Activated naive CD8-positive, alpha-beta T cell (primary cell): ENCODE data around the gene RPL7A.
A peak's percentile ranks its signal among the peaks of the same experiment; 100 is the strongest.

Experiments
- H3K27ac Mint-ChIP-seq: one replicate; pipeline ENCODE4 v1.8.0; 2021; ENCODE audit warnings: mixed read lengths
- H3K27me3 Mint-ChIP-seq: one replicate; pipeline ENCODE4 v1.8.0; 2021; ENCODE audit warnings: mixed read lengths
- H3K36me3 Mint-ChIP-seq: one replicate; pipeline ENCODE4 v1.8.0; 2021; ENCODE audit warnings: mixed read lengths
- H3K4me1 Mint-ChIP-seq: one replicate; pipeline ENCODE4 v1.8.0; 2021; ENCODE audit warnings: low read depth, mixed read lengths
- H3K4me3 Mint-ChIP-seq: one replicate; pipeline ENCODE4 v1.8.0; 2021; ENCODE audit warnings: mild to moderate bottlenecking, mixed read lengths
- H3K9me3 Mint-ChIP-seq: one replicate; pipeline ENCODE4 v1.8.0; 2021; ENCODE audit warnings: low read depth, mixed read lengths

RPL7A gene

GRCh38 chr9:133335924-133336811 is 11.8 kb upstream of the RPL7A start, which contains the start of gene SURF6:
Gene SURF6, minus strand, starts transcription at chr9:133336188. Its CDS starts 56 bp downstream, at chr9:133336132.
- Mint-ChIP-seq H3K4me3 (peak within 1 kb of the TSS; percentile 95), H3K36me3 (peaks cover 7% of the 10 kb centered on the region), H3K4me1 (peaks cover 37% of the 10 kb centered on the region)

DNA sequence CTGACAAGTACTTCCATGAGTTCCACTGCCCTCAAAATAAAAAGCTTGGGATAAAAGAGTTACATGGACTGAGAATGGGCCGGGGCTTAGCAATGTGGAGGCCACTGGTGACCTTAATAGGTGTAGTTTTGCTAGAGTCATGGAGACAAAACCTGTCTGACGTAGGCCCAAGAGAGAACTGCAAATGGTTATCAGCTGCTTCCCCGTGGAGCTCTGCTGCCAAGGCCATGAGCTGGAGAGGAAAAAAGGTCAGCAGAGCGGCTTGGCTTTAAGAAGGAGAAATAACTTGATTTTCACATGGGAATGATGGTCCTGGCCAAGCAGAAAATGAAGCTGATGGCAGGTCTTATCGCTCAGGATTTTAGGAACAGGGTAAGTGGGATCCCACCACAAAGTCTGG is 8.4 kb upstream of the RPL7A start:
- H3K9me3 Mint-ChIP-seq: no peaks in the 10 kb centered on the region
- no peaks in the 10 kb centered on the region for H3K27me3 Mint-ChIP-seq
- peaks cover 31% of the 10 kb centered on the region for H3K4me1 Mint-ChIP-seq
- peak overlapping the region; percentile 83 for H3K27ac Mint-ChIP-seq
- H3K4me3 Mint-ChIP-seq: no peak overlapping the region
- peaks cover 7% of the 10 kb centered on the region for H3K36me3 Mint-ChIP-seq

More at GRCh38 chr9:133335924-133336811, 11.8 kb upstream of the RPL7A start, which contains the start of gene SURF6:
- no peaks in the 10 kb centered on the region for H3K27me3 Mint-ChIP-seq
- peak within 1 kb of the TSS; percentile 93 for H3K27ac Mint-ChIP-seq
- no peaks in the 10 kb centered on the region for H3K9me3 Mint-ChIP-seq

GRCh38 chr9:133340256-133340655 is 7.8 kb upstream of the RPL7A start:
- Mint-ChIP-seq H3K4me3 (no peak overlapping the region), H3K9me3 (no peaks in the 10 kb centered on the region), H3K27ac (peak overlapping the region; percentile 83), H3K4me1 (peaks cover 29% of the 10 kb centered on the region), H3K36me3 (peaks cover 7% of the 10 kb centered on the region), H3K27me3 (no peaks in the 10 kb centered on the region)

GRCh38 chr9:133340916-133341315 is 7.1 kb upstream of the RPL7A start:
- no peaks in the 10 kb centered on the region for H3K9me3 Mint-ChIP-seq
- peaks cover 27% of the 10 kb centered on the region for H3K4me1 Mint-ChIP-seq
- peak overlapping the region; percentile 27 for H3K4me3 Mint-ChIP-seq
- no peaks in the 10 kb centered on the region for H3K27me3 Mint-ChIP-seq
- peak overlapping the region; percentile 83 for H3K27ac Mint-ChIP-seq
- H3K36me3 Mint-ChIP-seq: peaks cover 7% of the 10 kb centered on the region

- Mint-ChIP-seq H3K9me3 (no peaks in the 10 kb centered on the region), H3K36me3 (peaks cover 7% of the 10 kb centered on the region), H3K27ac (no peak overlapping the region), H3K27me3 (no peaks in the 10 kb centered on the region), H3K4me3 (no peak overlapping the region), H3K4me1 (peaks cover 32% of the 10 kb centered on the region)
Measured at GRCh38 chr9:133341369-133342068, 6.5 kb upstream of the RPL7A start.

DNA sequence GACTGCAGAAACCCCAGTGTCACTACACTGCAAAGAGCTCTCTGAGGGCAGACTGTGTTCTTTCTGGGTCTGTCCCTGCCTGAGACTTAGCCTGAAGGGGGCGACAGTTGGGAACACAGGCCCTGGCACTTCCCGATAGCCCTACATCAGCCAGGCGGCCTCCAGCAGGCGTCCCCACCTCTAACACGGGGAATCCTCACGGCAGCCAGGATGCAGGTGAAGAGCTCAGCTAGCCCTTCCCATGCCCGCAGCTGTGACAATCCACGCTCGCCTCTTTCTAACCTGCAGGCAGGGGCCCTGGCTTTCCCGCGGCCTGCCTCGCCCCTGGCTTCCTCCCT is 6.0 kb upstream of the RPL7A start:
- Mint-ChIP-seq H3K4me3 (no peak overlapping the region), H3K4me1 (peaks cover 37% of the 10 kb centered on the region), H3K27me3 (no peaks in the 10 kb centered on the region), H3K36me3 (peaks cover 7% of the 10 kb centered on the region), H3K9me3 (no peaks in the 10 kb centered on the region), H3K27ac (no peak overlapping the region)

GRCh38 chr9:133342570-133342969 is 5.4 kb upstream of the RPL7A start:
- H3K9me3 Mint-ChIP-seq: no peaks in the 10 kb centered on the region
- peaks cover 39% of the 10 kb centered on the region for H3K4me1 Mint-ChIP-seq
- no peak overlapping the region for H3K27ac Mint-ChIP-seq
- no peak overlapping the region for H3K4me3 Mint-ChIP-seq
- H3K27me3 Mint-ChIP-seq: no peaks in the 10 kb centered on the region
- H3K36me3 Mint-ChIP-seq: peaks cover 7% of the 10 kb centered on the region

DNA sequence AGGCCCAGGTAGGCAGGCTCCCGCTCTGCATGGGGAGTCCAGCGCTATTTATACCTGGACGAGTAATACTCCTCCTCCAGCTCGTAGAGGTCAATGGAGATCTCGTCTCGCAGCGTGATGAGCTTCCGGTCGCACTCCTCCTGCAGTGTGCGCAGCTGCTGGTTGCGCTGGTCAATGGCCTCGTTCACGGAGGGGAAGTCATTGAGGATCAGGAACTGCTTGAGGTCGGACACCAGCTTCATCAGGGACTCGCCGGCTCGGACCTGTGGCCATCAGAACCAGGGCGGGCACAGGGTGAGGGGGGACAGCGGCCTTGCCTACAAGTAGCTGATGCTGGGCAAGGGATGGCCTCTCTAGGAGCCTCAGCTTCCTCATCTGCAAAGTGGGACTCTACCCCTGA is 3.9 kb upstream of the RPL7A start:
- H3K4me1 Mint-ChIP-seq: peaks cover 37% of the 10 kb centered on the region
- H3K36me3 Mint-ChIP-seq: peaks cover 10% of the 10 kb centered on the region
- H3K9me3 Mint-ChIP-seq: no peaks in the 10 kb centered on the region
- no peaks in the 10 kb centered on the region for H3K27me3 Mint-ChIP-seq
- H3K4me3 Mint-ChIP-seq: no peak overlapping the region
- H3K27ac Mint-ChIP-seq: no peak overlapping the region

GRCh38 chr9:133344979-133345378 is 3.0 kb upstream of the RPL7A start:
- Mint-ChIP-seq H3K36me3 (peaks cover 7% of the 10 kb centered on the region), H3K9me3 (no peaks in the 10 kb centered on the region), H3K4me1 (peaks cover 34% of the 10 kb centered on the region), H3K27me3 (no peaks in the 10 kb centered on the region), H3K4me3 (no peak overlapping the region), H3K27ac (no peak overlapping the region)

DNA sequence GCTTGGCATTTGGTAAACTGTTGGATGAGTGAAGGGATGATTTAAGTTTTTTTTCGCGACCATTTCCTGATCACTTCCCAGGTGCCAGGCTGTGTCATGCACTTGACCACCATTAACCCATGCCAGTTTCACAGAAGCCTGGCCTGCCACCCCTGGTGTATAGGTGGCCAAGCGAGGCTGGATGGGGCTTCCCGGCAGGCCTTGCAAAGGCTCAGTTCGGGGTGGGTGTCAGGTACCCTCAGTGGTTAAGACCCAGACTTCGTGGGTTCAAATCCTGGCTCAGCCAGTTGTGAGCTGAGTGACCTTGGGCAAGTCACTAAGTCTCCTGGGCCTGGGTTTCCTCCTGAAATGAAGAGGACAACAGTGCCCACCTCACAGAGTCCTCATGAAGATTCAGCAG is 2.4 kb upstream of the RPL7A start:
- Mint-ChIP-seq H3K4me3 (peak overlapping the region; percentile 97), H3K9me3 (no peaks in the 10 kb centered on the region), H3K27ac (no peak overlapping the region), H3K36me3 (peaks cover 10% of the 10 kb centered on the region), H3K4me1 (peaks cover 34% of the 10 kb centered on the region), H3K27me3 (no peaks in the 10 kb centered on the region)

GRCh38 chr9:133346021-133346785 is 1.8 kb upstream of the RPL7A start:
- peaks cover 10% of the 10 kb centered on the region for H3K36me3 Mint-ChIP-seq
- peak overlapping the region; percentile 97 for H3K4me3 Mint-ChIP-seq
- peaks cover 31% of the 10 kb centered on the region for H3K4me1 Mint-ChIP-seq

GRCh38 chr9:133347515-133347984 is 468 bp upstream of the RPL7A start:
- Mint-ChIP-seq H3K9me3 (no peaks in the 10 kb centered on the region), H3K27me3 (no peaks in the 10 kb centered on the region), H3K4me1 (peaks cover 36% of the 10 kb centered on the region), H3K4me3 (peak overlapping the region; percentile 99), H3K36me3 (peaks cover 10% of the 10 kb centered on the region), H3K27ac (peak overlapping the region; percentile 99)

More at GRCh38 chr9:133346021-133346785, 1.8 kb upstream of the RPL7A start:
- H3K27me3 Mint-ChIP-seq: no peaks in the 10 kb centered on the region
- H3K9me3 Mint-ChIP-seq: no peaks in the 10 kb centered on the region
- H3K27ac Mint-ChIP-seq: peak overlapping the region; percentile 83

DNA sequence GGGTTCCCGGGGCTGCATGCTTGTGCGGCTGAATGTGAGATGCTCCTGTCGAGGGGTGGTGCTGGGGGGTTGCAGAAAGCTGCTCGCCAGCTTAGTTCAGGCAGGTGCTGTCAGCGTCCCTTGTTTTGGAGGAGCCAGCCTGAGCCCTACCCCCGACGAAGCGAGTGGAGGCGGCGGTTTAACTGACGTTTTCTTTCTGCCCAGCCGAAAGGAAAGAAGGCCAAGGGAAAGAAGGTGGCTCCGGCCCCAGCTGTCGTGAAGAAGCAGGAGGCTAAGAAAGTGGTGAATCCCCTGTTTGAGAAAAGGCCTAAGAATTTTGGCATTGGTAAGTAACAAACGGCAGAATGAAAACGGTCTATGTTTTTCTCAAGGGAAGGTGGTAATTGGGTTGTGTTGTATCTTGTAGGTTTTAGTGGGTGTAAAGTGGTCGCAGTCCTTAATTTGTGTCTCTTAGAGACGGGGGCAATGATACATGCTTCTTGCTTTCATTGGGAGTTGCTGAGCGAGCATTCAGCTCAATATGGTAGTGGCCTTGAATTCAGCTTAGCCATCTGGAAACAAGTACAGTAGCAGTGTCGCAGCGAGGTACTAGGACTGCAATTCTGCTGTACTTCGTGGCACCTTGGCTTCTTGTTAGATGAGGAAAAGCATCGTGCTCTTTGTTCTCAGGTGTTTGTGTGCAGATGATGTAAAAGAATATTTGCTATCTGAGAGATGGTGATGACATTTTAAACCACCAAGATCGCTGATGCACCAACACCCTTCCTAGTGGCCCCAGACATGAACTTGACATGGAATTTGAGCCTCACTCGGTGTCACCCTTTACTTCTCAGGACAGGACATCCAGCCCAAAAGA is 928 bp downstream of the RPL7A start:
- H3K9me3 Mint-ChIP-seq: no peaks in the 10 kb centered on the region
- peaks cover 10% of the 10 kb centered on the region for H3K36me3 Mint-ChIP-seq
- H3K27me3 Mint-ChIP-seq: no peaks in the 10 kb centered on the region
- peak overlapping the region; percentile 99 for H3K27ac Mint-ChIP-seq
- H3K4me3 Mint-ChIP-seq: peak overlapping the region; percentile 99
- H3K4me1 Mint-ChIP-seq: peaks cover 41% of the 10 kb centered on the region
